ENCODE data around the gene DACT2.

GRCh38 chr6:168314021-168314420 lies 5.6 kb downstream of the DACT2 start:
- TF ChIP-seq CTCF (IDR thresholded peaks at IDR 0.05; ENCODE audit: insufficient read depth, low read length, poor library complexity, severe bottlenecking), result no peak
- TF ChIP-seq EZH2phosphoT487 (conservative IDR thresholded peaks at IDR 0.05; ENCODE audit: low read length), result no peak
